ENCODE results near the gene STRN3.

- TF ChIP-seq CTCF (conservative IDR thresholded peaks at IDR 0.05; ENCODE audit: low read length) (no peak), EZH2phosphoT487 (IDR thresholded peaks at IDR 0.05; ENCODE audit: borderline replicate concordance, low read depth, low read length) (no peak)
Measured at GRCh38 chr14:30907659-30908057, 118.5 kb downstream of the STRN3 start.

All from OCI-LY7 (cell line).